GM12878 (cell line): Measurements from ENCODE around the gene TAF9. TPM values are rescaled to one million over a fixed set of nuclear protein-coding genes. Genes with fewer than 3 reads are reported as not detected.

Experiments used
- ATAC-seq: fragments of 200-7000 bp; cut with Tn5 transposase; 3 replicates; pipeline ENCODE4 v1.9.1; 2020; ENCODE audit warnings: mild to moderate bottlenecking, moderate library complexity
- BruUV-seq: library from RNA; stranded (reverse); fragments of 400-500 nt; replicated peaks from 2 replicates; lab custom pipeline; 2021; lab: Mats Ljungman, UMichigan
- CTCF ChIA-PET: fragments of 300-600 bp; sonication (Branson Sonifier 250); formaldehyde crosslinking; extraction: SDS; loops from one replicate; lab custom pipeline; 2021; ENCODE audit warnings: inconsistent platforms; lab: Yijun Ruan, JAX
- POLR2A ChIA-PET: fragments of 350-600 bp; formaldehyde crosslinking; extraction: SDS; loops from one replicate; lab custom pipeline; 2021; ENCODE audit warnings: inconsistent platforms; lab: Charles Lee
- RAD21 ChIA-PET: fragments of 300-600 bp; sonication (Branson Sonifier 250); formaldehyde crosslinking; loops from one replicate; lab custom pipeline; 2023; ENCODE audit warnings: antibody characterized with exemption; ENCODE audit not compliant: unreplicated experiment; lab: Charles Lee
- SMC1A ChIA-PET: fragments of 300-600 bp; sonication (Branson Sonifier 250); formaldehyde crosslinking; loops from one replicate; lab custom pipeline; 2023; ENCODE audit not compliant: unreplicated experiment, uncharacterized antibody; lab: Charles Lee
- DNase-seq: peaks from one replicate; pipeline ENCODE4 v3.0.0-alpha.2; 2011; ENCODE audit warnings: low read depth, low spot score
- FAIRE-seq: peaks from 3 replicates; lab custom pipeline; 2011; peaks lifted over from hg19 to GRCh38; lab: Jason Lieb, UNC
- H2AFZ ChIP-seq: 2 replicates; pipeline ENCODE4 v1.6.0; 2011; ENCODE audit warnings: low read depth, low read length, control low read depth; ENCODE audit not compliant: control insufficient read depth
- H3K27ac ChIP-seq: 2 replicates; pipeline ENCODE4 v1.5.1; 2011; ENCODE audit warnings: control low read depth; ENCODE audit not compliant: control insufficient read depth, insufficient read depth
- H3K27me3 ChIP-seq, 2 experiments: replicated peaks in 1 of 2; 2 replicates each; pipeline versions ENCODE4 v1.6.0 to v1.6.1; 2011; ENCODE audit warnings: low read length in 1 of 2; ENCODE audit not compliant: control insufficient read depth in 2 of 2, insufficient read depth in 2 of 2
- H3K36me3 ChIP-seq, 2 experiments: 2 replicates each; pipeline ENCODE4 v1.5.1; 2011; ENCODE audit warnings: low read length in 1 of 2; ENCODE audit not compliant: control insufficient read depth in 2 of 2, insufficient read depth in 2 of 2
- H3K4me1 ChIP-seq: 2 replicates; pipeline ENCODE4 v1.6.1; 2011; ENCODE audit warnings: mild to moderate bottlenecking, low read length, moderate library complexity, mixed read lengths; ENCODE audit not compliant: control insufficient read depth, insufficient read depth
- H3K4me2 ChIP-seq: 2 replicates; pipeline ENCODE4 v1.6.0; 2011; ENCODE audit warnings: control low read depth; ENCODE audit not compliant: control insufficient read depth, insufficient read depth
- H3K4me3 ChIP-seq: fragments of 200-600 bp; sonication (generic); 2 replicates; pipeline ENCODE4 v1.5.1; 2016
- H3K79me2 ChIP-seq: 2 replicates; pipeline ENCODE4 v1.6.0; 2011; ENCODE audit warnings: low read length; ENCODE audit not compliant: control insufficient read depth, insufficient read depth
- H3K9ac ChIP-seq: 2 replicates; pipeline ENCODE4 v1.8.0; 2011; ENCODE audit warnings: low read length, control low read depth, mixed read lengths; ENCODE audit not compliant: control insufficient read depth, insufficient read depth
- H3K9me3 ChIP-seq: replicated peaks from 3 replicates; pipeline ENCODE4 v1.5.1; 2011; ENCODE audit warnings: mild to moderate bottlenecking, low read length; ENCODE audit not compliant: control insufficient read depth, insufficient read depth
- H4K20me1 ChIP-seq: 2 replicates; pipeline ENCODE4 v1.6.0; 2011; ENCODE audit not compliant: control insufficient read depth, insufficient read depth
- ATF7 ChIP-seq: fragments of 450-650 bp; IDR thresholded peaks from 2 replicates; pipeline ENCODE4 v1.6.1; 2016; ENCODE audit warnings: low read depth, mild to moderate bottlenecking
- BHLHE40 ChIP-seq, 2 experiments: fragments of 450-650 bp in 1 of 2; IDR thresholded peaks; 2 replicates each; pipeline ENCODE4 v1.6.1; 2011 to 2017; ENCODE audit warnings: low read depth in 2 of 2, borderline replicate concordance in 1 of 2, improper control_type of control experiment in 1 of 2, low read length in 1 of 2, mild to moderate bottlenecking in 1 of 2
- DPF2 ChIP-seq: fragments of 450-650 bp; IDR thresholded peaks from 2 replicates; pipeline ENCODE4 v1.6.1; 2017; ENCODE audit warnings: mild to moderate bottlenecking
- FOS ChIP-seq: IDR thresholded peaks from 3 replicates; pipeline ENCODE4 v1.6.1; 2011; ENCODE audit warnings: borderline replicate concordance; ENCODE audit not compliant: insufficient read length; ENCODE audit errors: extremely low read depth
- FOXK2 ChIP-seq: fragments of 450-650 bp; IDR thresholded peaks from 2 replicates; pipeline ENCODE4 v1.6.1; 2017; ENCODE audit warnings: mild to moderate bottlenecking, moderate library complexity
- POLR2AphosphoS5 ChIP-seq: IDR thresholded peaks from 2 replicates; pipeline ENCODE4 v1.6.1; 2011; ENCODE audit warnings: mild to moderate bottlenecking, low read length, inconsistent platforms
- SMARCA5 ChIP-seq: fragments of 450-650 bp; IDR thresholded peaks from 2 replicates; pipeline ENCODE4 v1.6.1; 2017; ENCODE audit warnings: mild to moderate bottlenecking
- ZNF622 ChIP-seq: fragments of 450-650 bp; IDR thresholded peaks from 2 replicates; pipeline ENCODE4 v1.6.1; 2017; ENCODE audit warnings: mild to moderate bottlenecking, inconsistent platforms
- WGBS: methylation state at CpG from one replicate; pipeline ENCODE4 v1.1.6; 2016; ENCODE audit warnings: low lambda C conversion rate; ENCODE audit not compliant: insufficient replicate concordance, insufficient coverage; ENCODE audit errors: missing lambda C conversion rate; 5-methylcytosine and 5-hydroxymethylcytosine counted together
- in situ Hi-C: fragments of 300-500 bp; cut with MboI; formaldehyde crosslinking; loops from 9 replicates; pipeline ENCODE4 v1.14.3; 2018; ENCODE audit warnings: mixed read lengths
- intact Hi-C: fragments of 100-400 bp; cut with micrococcal nuclease; formaldehyde crosslinking; loops from one replicate; pipeline ENCODE4 v1.14.2; 2022; ENCODE audit not compliant: unreplicated experiment
- polyA plus RNA-seq, 11 experiments: library from polyadenylated mRNA; depleted of rRNA in 4 of 11; unstranded in 6 of 11; stranded (reverse) in 5 of 11; fragments of >200 nt; fragmentation: Nextera tagmentation in 4 of 11; fragmentation: Illumina TruSeq in 1 of 11; extraction: Ambion mirVana in 4 of 11; extraction: Trizol in 1 of 11; gene quantifications; 1 replicate in 1 of 11; 2 replicates in 10 of 11; pipeline versions ENCODE4 v1.2.1 to v1.2.3, GENCODE V29; 2011 to 2016; ENCODE audit warnings: inconsistent platforms in 2 of 11, missing spikeins in 2 of 11, low read depth in 1 of 11
- total RNA-seq, 4 experiments: library from RNA; depleted of rRNA in 3 of 4; stranded (reverse); fragments of >200 nt in 3 of 4; fragmentation: Illumina TruSeq in 1 of 4; extraction: Trizol in 1 of 4; gene quantifications; 2 replicates each; pipeline versions ENCODE4 v1.2.1 to v1.2.3, GENCODE V29; 2013 to 2021

The TAF9 gene
- total and polyA plus RNA-seq, 10 of the 15 experiments (the other 5 are each of a cell fraction or from before 2014, with no cell fraction given): 64.4 to 318 (median 150) TPM

GRCh38 chr5:69367697-69368279, 1.5 kb downstream of the TAF9 start (continued):
- no peak for TF ChIP-seq ZNF622

GRCh38 chr5:69364850-69365249, 4.5 kb downstream of the TAF9 start:
- no peak overlapping the region for H3K27ac ChIP-seq
- H3K4me2 ChIP-seq: no peak overlapping the region
- H3K27me3 ChIP-seq: no peaks in the 10 kb centered on the region
- RAD21 ChIA-PET: no interaction called here
- SMC1A ChIA-PET: interaction anchor here (1.5 kb wide), 1 partner anchor 10 kb away, joined by 3 read pairs; no protein-coding TSS in a partner anchor
- in situ Hi-C loops: no loop called here
- POLR2A ChIA-PET: no interaction called here
- DNase-seq: no peak
- peaks cover 0 to 22% of the 10 kb centered on the region in 2 experiments; a peak in 3 of 4 replicates for H3K36me3 ChIP-seq
- TF ChIP-seq SMARCA5: no peak
- no peak for TF ChIP-seq POLR2AphosphoS5
- no peak for TF ChIP-seq FOS
- TF ChIP-seq DPF2: no peak
- TF ChIP-seq FOXK2: no peak
- peak; percentile 42; the same call in 1 of the 2 replicates for TF ChIP-seq ATF7
- no peak for TF ChIP-seq BHLHE40 (IDR thresholded peaks at IDR 0.05; ENCODE audit: borderline replicate concordance in 1 of 2, low read depth in 2 of 2, low read length in 1 of 2)
- TF ChIP-seq, all 136 proteins: peak for 1
- H3K4me1 ChIP-seq: no peaks in the 10 kb centered on the region
- no peak for ATAC-seq
- intact Hi-C loops: loop anchor here (10.0 kb wide), 3 partner anchors 100 to 200 kb away; partner anchors contain the start of genes CCNB1 and CDK7
- CTCF ChIA-PET: interaction anchor here (1.2 kb wide), 1 partner anchor 271 kb away, joined by 4 read pairs; the partner anchor contains the start of gene SLC30A5
- H3K79me2 ChIP-seq: peaks cover 57% of the 10 kb centered on the region
- H3K4me3 ChIP-seq: no peak overlapping the region
- 99% methylated on average over 3 of the region's 3 CpGs for WGBS
- no peak overlapping the region for H3K9ac ChIP-seq
- H4K20me1 ChIP-seq: no peaks in the 10 kb centered on the region
- no peak for FAIRE-seq
- H2AFZ ChIP-seq: no peak overlapping the region
- H3K9me3 ChIP-seq: no peaks in the 10 kb centered on the region
- BruUV-seq: no TSS peak
